Activated CD4-positive, alpha-beta T cell treated with anti-CD3 and anti-CD28 coated beads for 4 hours (primary cell): ENCODE results near the gene METTL4.

Experiments
- DNase-seq, 2 donors: peaks; one replicate each; pipeline ENCODE4 v3.0.0-alpha.2; 2020

Gene METTL4

GRCh38 chr18:2515171-2515787 lies 56.0 kb downstream of the METTL4 start:
- DNase-seq: no peak

GRCh38 chr18:2513616-2514015 lies 57.7 kb downstream of the METTL4 start:
- DNase-seq: no peak

GRCh38 chr18:2512059-2512458 lies 59.2 kb downstream of the METTL4 start:
- DNase-seq: no peak

- no peak for DNase-seq
These were observed 59.9 kb downstream of the METTL4 start for GRCh38 chr18:2511451-2511850.

GRCh38 chr18:2510416-2510815 lies 60.9 kb downstream of the METTL4 start:
- DNase-seq: no peak

GRCh38 chr18:2508678-2509077 lies 62.6 kb downstream of the METTL4 start:
- DNase-seq: no peak

- no peak for DNase-seq
These were observed 63.1 kb downstream of the METTL4 start for GRCh38 chr18:2508155-2508554.

GRCh38 chr18:2504642-2505041 lies 66.7 kb downstream of the METTL4 start:
- DNase-seq: no peak

GRCh38 chr18:2502880-2503279 lies 68.4 kb downstream of the METTL4 start:
- no peak for DNase-seq

GRCh38 chr18:2502394-2502793 lies 68.9 kb downstream of the METTL4 start:
- no peak for DNase-seq

GRCh38 chr18:2497797-2498196 lies 73.5 kb downstream of the METTL4 start:
- no peak for DNase-seq

GRCh38 chr18:2495381-2495780 lies 75.9 kb downstream of the METTL4 start:
- no peak for DNase-seq

GRCh38 chr18:2494921-2495320 lies 76.4 kb downstream of the METTL4 start:
- no peak for DNase-seq
